Activated CD4-positive, alpha-beta T cell treated with anti-CD3 and anti-CD28 coated beads, Interleukin-2, amount 50 U/mL, for 4 hours (primary cell): ENCODE results near the gene CLSTN1.
"Not testable (repeated sequence)": the region's sequence is repeated elsewhere in the genome, so short reads cannot be mapped to it uniquely, and the experiment has no call there.

ENCODE experiments used
- DNase-seq, 2 experiments: peaks; one replicate each; pipeline ENCODE4 v3.0.0-alpha.2; 2020

The CLSTN1 gene

DNA sequence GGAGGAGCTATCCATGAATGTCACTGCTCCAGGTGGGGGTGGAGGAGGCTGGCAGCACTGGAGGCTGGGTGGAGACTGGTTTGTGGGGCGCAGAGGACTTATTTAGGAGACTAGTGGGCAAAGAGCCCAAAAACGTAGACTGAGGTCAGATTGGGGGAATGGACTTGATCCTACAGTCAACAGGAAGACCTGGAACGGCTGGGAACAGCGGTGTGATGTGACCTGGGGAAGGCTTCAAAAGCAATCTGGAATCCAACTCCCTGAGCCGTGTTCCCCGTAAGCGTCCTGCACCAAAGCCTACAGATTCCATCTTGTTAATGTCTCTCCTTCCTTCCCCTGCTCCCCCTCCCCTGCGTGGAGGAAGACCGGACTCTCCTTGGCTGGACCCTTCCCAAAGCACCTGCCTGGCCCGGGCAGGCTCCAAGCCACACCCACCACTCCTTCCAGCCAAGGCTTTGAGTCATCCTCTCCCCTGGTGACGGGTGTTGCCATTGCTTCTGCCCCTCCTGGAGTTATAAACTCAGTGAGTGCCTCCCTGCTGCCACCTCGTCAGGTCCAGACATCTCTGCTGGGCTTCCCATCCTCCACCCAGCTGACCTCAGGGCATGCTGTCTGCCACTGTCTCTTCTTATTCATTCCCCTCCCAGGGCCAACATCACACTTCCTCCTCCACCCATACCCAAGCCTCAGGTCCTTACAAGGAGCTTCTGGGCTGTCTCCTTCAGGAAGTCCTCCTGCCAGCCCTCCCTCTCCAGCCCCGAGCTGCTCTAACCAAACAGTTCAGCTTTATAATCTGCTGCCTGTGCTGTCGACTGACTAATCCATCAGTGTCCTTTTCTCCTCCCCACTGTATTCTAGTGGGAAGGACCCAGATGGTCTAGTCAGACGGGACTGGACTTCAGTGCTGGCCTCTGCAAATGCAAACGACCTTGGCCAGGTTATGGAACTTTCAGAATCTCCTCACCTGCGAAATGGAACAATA, 1.6 kb upstream of the CLSTN1 start:
- DNase-seq = peak; percentile 39 to 41

DNA sequence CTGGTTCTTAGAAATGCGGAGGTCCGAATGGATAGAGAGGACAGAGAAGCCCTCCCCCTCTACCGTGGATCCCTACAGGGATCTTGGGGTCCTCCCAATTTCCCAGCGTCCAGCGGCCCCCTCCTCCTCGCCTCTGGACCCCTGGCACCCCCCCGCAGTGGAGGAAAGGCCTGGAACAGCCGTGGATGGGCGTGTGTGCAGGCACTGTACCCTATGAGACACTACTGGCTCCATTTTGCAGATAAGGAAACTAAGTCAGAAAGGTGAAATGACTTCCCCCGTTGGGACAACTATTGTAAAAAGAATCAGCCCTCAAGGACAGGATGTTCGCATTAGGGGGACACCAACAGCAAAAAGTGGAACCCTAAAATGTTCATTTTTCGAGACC, 931 bp upstream of the CLSTN1 start:
- no peak for DNase-seq

DNA sequence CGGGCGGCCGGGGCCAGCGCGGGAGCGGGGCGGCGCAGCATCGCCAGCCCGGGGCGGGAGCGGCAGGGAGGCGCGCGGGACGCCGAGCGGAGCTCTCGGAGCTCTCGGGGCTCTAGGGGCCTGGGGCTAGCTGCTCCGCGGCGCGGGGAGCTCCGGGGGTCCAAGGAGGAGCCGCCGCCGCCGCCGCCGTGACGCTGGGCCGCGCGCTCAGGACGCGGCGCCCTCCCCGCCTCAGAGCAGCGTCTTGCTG, 147 bp downstream of the CLSTN1 start:
- DNase-seq = no peak

DNA sequence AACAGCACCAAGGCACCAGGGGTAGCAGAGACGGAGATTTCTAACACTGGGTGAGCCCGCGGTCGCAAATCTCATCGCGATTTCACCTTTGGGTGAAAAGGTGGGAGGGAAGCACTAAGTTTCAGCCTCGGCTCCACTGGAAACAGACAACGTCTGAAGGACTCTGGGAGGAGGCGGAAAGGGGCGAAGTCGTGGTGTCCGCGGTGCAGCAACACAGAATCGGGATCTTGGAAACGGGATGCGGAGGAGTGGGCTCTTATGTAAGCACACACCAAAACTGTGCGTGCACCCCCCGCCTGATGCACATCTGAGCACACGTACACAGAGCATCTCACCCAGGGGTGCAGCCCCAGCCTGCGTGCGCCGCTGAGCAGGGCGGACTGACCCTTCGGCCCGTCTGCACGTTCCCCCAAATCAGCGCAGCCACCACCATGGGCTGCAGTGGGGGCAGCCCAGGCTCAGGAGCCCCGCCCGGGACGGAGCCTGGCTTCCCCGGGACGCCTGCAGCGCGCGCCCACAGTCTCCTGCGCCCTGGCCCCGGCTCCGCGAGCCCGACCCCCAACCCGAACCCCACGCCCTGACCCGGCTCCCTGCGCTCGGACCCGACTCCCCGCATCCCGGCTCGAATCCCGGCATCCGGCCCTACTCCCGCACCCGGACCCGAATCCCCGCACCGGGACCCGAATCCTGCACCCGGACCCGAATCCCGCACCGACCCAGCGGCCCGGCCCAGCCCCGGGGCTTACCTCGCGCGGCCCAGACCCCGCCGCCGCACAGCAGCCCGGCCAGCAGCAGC, 670 bp downstream of the CLSTN1 start:
- DNase-seq = no peak

DNA sequence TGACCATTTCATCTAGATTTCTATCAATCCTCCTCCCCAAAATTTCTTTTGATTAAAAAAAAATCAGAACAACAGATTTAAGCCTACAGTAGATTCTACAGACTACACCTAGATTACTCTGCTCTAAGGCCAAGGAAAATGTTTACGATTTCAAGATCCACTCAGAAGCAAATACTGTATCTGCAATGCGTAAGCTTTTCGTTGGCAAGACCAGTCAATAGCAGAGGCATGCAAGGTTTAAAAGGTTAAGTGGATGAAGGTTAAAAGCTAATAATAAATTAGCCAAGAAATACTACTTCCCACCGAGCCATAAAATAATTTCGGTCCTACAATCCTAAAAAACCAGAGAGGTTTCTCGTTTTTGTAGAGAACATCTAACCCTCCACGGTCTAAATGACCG, 1.3 kb downstream of the CLSTN1 start:
- DNase-seq = no peak

DNA sequence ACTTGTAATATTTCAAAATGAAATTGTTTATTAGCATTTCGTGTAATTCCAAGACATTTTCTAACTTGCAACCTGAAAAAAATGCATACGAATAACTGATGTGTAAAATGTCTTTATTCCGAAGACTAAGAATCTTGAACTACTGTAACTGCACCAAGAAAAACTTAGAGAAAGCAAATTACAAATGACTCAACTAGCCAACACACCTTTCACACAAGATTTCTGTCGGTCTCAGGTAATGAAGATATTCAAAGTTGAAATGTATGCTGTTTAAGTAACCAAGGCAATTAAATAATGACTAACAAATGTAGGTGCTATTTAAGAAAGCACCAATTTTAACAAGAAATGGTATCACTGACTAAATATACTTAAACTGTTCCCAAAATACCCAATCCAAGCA, 2.1 kb downstream of the CLSTN1 start:
- DNase-seq = no peak

DNA sequence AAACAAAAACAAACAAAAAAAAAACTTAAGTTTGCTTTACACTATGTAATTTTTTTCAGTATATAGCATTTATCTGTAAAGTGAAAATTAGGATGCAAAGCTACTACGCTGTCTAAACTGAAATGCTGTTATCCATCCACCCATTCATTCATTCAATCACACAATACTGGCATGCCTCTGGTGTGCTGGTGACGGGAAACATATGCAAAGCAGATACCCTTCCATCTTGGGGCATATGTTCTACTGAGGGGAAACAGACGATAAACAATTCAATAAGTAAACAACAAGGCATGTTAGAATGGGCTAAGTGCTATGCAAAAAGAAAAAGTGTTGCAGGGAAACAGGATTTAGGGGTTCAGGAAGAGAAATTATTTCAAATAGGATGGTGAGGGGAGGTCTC, 3.2 kb downstream of the CLSTN1 start:
- no peak for DNase-seq

DNA sequence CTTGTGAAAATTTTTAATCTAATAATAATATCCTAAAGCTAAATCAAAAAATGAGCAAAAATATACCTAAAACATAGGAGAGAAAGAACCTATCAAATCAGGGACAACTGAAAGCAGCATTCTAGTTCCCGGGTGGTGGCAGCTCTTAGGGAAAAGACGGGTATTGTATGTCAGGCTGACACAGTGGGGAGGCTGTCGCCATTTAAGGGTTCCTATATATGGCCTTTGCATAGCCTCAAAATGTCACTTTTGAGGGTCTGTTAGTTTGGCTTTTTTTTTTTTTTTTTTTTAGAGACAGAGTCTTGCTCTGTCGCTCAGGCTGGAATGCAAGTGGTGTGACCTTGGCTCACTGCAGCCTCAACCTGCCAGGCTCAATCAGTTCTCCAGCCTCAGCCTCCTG, 6.0 kb downstream of the CLSTN1 start:
- DNase-seq = no peak

DNA sequence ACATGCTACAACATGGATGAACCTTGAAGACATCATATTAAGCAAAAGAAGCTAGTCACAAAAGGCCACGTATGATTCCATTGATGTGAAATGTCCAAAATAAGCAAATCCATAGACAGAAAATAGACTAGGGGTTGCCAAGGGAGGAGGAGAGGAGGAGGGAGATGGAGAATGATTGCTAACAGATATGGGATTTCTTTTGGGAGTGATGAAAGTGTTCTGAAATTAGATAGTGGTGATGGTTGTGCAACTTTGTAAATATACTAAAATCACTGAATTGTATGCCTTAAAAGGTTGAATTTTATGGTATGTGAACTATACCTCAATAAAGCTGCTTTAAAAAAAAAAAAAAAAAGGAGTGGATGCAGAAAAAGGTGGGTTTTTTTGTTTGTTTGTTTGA, 7.6 kb downstream of the CLSTN1 start:
- DNase-seq = no peak

DNA sequence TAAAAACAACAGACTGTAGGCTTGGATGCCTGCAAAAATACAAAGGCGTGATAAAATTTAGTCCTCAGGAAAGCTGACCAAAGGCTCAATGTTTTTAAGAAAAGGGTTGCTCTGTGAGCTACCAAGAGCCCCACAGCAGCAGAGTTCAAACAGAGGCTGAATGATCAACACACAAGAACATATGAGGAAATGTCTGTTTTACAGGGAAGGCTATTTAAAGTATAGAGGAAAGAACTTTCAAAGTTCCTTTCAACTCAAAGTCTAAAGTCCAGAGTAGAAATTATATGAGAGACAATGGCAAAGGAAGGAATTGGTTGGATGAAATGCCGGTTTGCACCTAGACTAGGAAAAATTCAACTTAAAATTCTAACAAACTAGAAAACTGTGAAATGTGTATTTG, 8.6 kb downstream of the CLSTN1 start:
- no peak for DNase-seq

DNA sequence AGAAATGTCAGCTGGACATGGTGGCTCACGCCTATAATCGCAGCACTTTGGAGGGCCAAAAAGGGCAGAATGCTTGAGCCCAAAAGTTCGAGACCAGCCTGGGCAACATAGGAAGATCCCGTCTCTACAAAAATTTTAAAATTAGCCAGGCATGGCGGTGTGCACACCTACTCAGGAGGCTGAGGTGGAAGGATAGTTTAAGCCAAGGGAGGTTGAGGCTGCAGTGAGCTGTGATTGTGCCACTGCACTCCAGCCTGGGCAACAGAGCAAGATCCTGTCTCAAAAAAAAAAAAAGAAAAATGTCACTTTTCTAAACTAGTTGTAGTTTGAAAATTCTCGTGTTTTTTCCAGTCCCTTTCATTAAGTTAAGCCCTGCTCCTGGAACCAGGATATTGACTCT, 9.1 kb downstream of the CLSTN1 start:
- no peak for DNase-seq

DNA sequence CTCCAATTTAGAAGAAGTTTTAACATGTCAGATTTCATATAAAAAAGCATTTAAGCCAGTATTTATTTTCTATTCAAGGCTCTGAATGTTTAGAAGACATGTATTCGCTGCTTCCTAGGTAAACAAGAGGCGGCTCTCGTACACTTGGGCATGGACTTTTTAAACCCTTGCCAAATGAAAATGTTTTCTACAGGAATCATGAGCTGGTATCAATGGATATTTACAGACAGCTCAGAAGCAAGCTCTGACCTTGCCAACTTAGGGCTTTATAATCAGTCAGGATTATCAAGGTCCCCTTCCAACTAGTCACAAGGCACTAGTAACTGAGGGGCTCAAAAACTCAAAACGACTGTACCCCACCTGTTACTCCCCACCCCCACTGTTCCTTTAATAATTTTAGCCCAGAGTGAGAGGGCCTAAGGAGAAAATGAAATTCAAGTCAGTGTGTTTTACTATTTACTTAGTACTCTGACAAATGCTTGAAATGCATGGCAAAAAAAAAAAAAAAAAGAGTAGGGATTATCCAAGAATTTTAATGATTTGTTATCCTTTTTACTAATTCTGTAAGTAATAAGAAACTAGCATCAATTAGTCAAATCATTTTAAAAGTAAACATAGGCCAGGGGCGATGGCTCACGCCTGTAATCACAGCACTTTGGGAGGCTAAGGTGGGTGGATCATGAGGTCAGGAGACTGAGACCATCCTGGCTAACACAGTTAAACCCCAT, 12.4 kb downstream of the CLSTN1 start:
- no peak for DNase-seq

DNA sequence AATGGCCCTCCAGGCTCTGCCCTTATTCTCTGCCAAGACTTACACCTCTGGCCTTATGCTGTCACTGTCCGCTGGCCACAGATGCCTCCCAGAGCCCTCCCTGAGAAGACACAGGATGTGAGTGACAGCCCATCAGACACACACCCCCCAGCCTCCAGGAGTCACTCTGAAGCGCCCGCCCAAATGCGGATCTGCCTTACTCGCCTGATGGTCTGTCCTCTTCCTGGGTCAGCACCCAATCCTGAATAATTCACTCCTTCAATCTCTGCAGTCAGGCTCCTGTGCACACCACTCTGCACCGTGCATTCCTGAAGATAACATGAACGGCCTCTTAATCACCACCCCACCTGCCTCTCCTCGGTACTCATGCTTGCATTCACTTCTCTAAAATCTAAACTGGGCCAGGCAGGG, 14.7 kb downstream of the CLSTN1 start:
- DNase-seq = no peak

DNA sequence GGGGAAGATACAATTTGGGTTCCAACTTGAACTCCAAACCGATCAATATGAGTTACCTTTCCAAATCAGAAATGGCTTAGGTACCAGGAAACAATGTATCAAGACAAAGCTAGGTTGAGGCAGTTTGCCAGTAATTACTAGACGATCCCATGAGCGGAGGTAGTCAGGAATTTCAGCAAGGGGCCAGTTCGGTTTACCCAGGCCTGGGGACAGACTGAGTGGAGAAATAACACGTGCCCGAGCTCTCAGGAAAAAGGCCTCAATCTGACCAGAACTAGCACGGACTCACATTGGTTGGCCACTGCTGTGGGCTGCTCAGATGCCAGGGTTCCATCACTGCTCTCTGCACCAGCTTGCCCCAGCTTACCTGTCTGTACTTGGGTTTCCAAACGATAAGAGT, 15.3 kb downstream of the CLSTN1 start:
- no peak for DNase-seq

DNA sequence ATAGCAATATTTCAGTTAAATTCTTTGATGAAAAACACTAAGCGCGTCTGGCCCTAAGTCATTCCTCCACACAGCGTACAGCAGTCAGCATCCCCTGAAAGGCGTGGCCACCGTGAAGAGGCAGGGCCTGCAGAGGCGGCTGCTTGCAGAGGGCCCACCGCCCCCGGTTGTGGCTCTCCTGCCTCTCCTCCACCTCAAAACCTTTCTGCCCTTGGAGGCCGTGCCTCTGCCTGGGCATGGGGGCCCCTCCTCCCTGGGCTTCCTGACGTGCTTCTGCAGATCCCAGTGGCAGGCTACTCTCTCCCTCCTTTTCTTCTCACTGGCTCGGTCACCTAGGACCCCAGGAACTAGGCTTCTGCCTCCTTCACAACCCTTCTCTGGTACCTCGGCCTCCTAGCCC, 16.2 kb downstream of the CLSTN1 start:
- no peak for DNase-seq

DNA sequence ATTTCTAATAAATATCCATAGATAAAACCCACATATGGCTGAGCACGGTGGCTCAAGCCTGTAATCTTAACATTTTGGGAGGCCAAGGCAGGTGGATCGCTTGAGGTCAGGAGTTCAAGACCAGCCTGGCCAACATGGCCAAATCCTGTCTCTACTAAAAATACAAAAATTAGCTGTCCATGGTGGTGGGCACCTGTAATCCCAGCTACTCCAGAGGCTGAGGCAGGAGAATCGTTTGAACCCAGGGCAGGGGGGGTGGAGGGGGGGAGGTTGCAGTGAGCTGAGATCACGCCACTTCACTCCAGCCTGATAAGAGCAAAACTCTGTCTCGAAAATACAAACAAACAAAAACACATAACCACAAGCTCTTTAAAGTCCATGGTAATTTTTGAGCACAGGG, 17.8 kb downstream of the CLSTN1 start:
- DNase-seq = not testable (repeated sequence)

DNA sequence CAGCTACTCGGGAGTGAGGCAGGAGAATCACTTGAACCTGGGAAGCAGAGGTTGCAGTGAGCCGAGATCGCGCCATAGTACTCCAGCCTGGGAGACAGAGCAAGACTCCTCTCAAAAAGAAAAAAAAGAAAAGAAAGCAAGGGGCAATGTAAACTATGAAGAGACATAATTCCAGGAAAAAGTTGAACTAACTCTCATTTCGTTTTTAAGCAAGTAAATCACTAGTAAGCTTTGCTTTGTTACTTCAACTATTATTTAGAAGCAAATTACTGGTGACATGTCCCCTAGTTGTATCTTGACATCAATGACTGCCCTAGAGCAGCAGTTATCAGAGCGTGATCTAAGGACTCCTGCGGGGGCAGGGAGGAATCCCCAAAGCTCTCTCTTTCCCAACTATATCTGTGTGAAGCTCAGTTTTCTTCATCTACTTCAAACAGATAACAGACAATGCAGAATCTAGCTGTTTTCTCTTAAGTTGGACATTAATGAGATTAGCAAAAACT, 18.7 kb downstream of the CLSTN1 start:
- no peak for DNase-seq

DNA sequence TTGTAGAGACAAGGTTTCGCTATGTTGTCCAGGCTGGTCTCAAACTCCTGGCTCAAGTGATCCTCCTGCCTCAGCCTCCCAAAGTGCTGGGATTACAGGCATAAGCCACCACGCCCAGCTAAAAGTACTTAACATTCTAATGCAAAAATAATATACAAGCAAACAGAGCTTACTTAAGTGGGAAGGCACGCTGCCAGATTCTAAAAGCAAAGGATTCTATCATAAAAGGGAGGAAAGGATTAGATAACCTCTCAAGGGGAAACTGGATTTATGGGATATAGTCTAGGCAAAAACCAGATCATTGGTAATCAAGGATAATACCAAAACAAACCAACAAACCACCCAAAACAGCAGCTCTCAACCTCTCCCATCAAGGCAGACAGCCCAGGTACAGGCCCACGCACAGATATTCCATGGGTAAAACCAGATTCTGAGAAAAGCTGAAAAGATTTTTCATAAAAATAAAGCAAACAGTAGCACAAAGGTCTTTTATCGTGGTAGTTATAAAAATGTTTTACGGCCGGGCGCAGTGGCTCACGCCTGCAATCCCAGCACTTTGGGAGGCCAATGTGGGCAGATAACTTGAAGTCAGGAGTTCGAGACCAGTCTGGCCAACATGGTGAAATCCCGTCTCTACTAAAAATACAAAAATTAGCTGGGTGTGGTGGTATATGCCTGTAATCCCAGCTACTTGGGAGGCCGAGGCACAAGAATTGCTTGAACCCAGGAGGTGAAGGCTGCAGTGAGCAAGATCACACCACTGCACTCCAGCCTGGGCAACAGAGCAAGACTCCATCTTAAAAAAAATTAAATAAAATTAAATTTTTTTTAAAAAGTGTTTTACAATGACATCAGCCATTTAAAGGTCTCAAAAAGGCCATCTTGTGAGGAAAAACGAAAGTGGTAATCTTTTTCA, 20.5 kb downstream of the CLSTN1 start:
- not testable (repeated sequence) for DNase-seq

DNA sequence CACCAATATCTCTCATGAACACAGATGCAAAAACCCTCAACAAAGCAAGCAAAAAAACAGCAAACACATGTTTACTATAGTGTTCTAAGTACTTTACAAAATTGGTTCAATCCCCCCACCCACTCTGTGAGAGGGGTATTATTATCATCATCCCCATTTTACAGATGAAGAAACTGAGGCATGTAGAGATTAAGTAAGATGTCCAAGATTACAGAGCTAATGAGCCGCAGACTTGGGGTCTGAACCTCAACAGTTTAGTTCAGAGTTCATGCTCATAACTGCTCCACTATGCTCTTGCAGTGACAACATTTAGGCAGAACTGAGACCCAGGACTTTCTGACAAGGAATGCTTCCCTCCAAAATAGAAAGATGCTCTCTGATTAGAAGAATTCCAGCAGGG, 21.9 kb downstream of the CLSTN1 start:
- no peak for DNase-seq

DNA sequence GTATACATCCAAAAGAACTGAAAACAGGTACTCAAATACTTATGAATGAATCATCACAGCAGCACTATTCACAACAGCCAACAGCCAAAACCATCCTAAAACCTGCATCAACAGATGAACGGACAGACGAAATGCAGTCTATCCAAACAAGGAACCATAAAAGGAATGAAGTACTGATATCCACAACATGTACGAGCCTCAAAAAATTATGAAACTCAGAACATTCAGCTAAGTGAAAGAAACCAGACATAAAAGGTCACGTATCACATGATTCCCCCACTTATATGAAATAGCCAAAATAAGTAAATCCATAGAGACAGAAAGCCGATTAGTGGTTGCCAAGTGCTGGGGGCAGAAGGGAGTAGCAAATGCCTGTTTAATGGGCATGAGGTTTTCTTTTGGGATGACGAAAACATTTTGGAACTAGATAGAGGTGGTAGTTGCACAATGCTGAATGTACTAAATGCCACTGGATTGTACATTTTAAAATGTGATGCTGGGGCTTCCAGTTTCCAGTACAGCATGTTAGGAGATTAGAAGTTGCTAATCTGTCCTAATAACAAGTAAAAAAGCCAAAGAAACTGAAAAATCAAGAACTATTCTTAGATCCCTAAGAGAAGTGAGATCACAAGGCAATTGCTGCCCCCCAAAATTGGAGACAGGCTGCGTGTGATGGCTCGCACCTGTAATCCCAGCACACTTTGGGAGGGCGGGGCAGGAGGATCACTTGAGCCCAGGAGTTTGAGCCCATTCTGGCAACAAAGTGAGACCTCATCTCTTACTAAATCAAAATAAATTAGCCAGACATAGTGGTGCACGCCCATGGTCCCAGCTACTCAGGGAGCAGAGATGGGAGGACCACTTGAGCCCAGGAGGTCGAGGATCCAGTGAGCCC, 25.3 kb downstream of the CLSTN1 start:
- DNase-seq = no peak

DNA sequence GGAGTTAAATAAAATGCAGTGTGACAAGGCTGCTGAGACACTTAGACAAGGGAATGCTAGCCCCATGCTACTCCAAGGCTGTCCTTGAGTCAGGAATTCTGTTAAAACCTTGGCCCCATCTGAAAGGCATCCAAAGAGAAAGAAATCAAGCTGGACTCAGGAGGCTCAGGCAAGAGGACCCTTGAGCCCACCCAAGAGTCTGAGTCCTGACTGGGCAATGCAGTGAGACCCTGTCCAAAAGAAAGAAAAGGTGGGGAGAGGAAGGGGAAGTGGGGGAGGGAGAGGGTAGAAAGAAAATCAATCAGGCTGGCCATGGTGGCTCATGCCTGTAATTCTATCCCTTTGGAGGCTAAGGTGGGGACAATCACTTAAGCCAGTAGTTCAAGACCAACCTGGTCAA, 26.7 kb downstream of the CLSTN1 start:
- no peak for DNase-seq
